GM21381 (cell line): ENCODE results near the gene C5orf15.
"Not testable (repeated sequence)": the region's sequence is repeated elsewhere in the genome, so short reads cannot be mapped to it uniquely, and the experiment has no call there.

Experiments
- ATAC-seq: cut with Tn5 transposase; IDR thresholded peaks from one replicate; pipeline ENCODE4 v1.9.1; 2021; ENCODE audit warnings: mild to moderate bottlenecking, moderate library complexity; ENCODE audit not compliant: unreplicated experiment

The C5orf15 gene

GRCh38 chr5:133994297-133994989 lies 26.0 kb upstream of the C5orf15 start:
- ATAC-seq: no peak

- ATAC-seq: no peak
Measured at GRCh38 chr5:133993185-133993936, 24.9 kb upstream of the C5orf15 start.

GRCh38 chr5:133992429-133993155 lies 24.2 kb upstream of the C5orf15 start:
- ATAC-seq: no peak

- no peak for ATAC-seq
Measured at GRCh38 chr5:133991171-133991910, 22.9 kb upstream of the C5orf15 start.

GRCh38 chr5:133990396-133990795 lies 22.0 kb upstream of the C5orf15 start:
- ATAC-seq: no peak

- ATAC-seq: no peak
Measured at GRCh38 chr5:133985540-133986180, 17.2 kb upstream of the C5orf15 start.

GRCh38 chr5:133983674-133984073 lies 15.2 kb upstream of the C5orf15 start:
- no peak for ATAC-seq

GRCh38 chr5:133981714-133982113 lies 13.3 kb upstream of the C5orf15 start:
- no peak for ATAC-seq

- ATAC-seq: no peak
Measured at GRCh38 chr5:133980652-133981051, 12.2 kb upstream of the C5orf15 start.

- ATAC-seq: no peak
Measured at GRCh38 chr5:133978943-133979342, 10.5 kb upstream of the C5orf15 start.

- no peak for ATAC-seq
Measured at GRCh38 chr5:133977858-133978257, 9.4 kb upstream of the C5orf15 start.

- ATAC-seq: no peak
Measured at GRCh38 chr5:133977161-133977787, 8.8 kb upstream of the C5orf15 start.

GRCh38 chr5:133975546-133975945 lies 7.1 kb upstream of the C5orf15 start:
- not testable (repeated sequence) for ATAC-seq

GRCh38 chr5:133974142-133974541 lies 5.7 kb upstream of the C5orf15 start:
- ATAC-seq: no peak

GRCh38 chr5:133970325-133970909 lies 2.0 kb upstream of the C5orf15 start:
- no peak for ATAC-seq

- ATAC-seq: no peak
Measured at GRCh38 chr5:133969654-133970324, 1.4 kb upstream of the C5orf15 start.

- ATAC-seq: no peak
Measured at GRCh38 chr5:133967698-133968203, 674 bp downstream of the C5orf15 start.

GRCh38 chr5:133967124-133967523 lies 1.3 kb downstream of the C5orf15 start:
- ATAC-seq: no peak

- ATAC-seq: no peak
Measured at GRCh38 chr5:133966090-133966489, 2.3 kb downstream of the C5orf15 start.
